Stromal cell of bone marrow (primary cell): ENCODE results near the gene NACC1.

Source experiments
- DNase-seq: peaks from one replicate; pipeline ENCODE4 v3.0.0-alpha.2; 2012; ENCODE audit warnings: low read depth

NACC1 gene

DNA sequence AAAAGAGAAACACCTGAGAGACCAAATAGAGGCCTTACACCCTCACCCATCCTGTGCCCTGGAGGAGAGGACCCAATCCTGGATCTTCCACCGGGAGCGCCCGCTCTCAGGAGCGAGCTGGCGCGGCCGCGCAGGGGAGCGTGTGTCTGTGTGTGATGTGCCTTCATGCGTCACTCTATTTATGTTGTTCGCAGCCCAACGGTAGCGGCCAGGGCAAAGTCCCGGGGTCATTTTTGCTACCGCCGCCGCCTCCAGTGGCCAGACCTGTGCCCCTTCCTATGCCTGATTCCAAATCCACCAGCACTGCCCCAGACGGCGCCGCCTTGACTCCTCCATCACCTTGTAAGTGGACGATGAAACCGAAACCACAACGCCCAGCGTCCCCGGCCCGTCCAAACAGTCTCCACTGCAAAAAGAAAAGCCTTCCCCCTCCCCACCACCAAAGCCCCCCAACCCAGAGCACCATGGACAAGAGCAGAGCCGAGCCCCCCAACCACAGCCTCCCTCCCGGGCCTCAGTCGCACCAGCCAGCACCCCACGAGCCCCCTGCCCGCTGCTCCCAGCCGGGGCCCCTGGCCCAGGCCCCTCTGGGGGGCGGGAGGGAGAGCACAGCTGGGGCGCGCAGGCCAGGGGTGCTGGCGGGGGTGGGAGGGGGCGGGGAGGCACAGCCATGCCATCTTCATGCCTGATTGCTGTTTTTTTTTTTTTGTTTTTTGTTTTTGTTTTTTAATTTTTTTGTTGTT, 30.1 kb upstream of the NACC1 start:
- no peak for DNase-seq

DNA sequence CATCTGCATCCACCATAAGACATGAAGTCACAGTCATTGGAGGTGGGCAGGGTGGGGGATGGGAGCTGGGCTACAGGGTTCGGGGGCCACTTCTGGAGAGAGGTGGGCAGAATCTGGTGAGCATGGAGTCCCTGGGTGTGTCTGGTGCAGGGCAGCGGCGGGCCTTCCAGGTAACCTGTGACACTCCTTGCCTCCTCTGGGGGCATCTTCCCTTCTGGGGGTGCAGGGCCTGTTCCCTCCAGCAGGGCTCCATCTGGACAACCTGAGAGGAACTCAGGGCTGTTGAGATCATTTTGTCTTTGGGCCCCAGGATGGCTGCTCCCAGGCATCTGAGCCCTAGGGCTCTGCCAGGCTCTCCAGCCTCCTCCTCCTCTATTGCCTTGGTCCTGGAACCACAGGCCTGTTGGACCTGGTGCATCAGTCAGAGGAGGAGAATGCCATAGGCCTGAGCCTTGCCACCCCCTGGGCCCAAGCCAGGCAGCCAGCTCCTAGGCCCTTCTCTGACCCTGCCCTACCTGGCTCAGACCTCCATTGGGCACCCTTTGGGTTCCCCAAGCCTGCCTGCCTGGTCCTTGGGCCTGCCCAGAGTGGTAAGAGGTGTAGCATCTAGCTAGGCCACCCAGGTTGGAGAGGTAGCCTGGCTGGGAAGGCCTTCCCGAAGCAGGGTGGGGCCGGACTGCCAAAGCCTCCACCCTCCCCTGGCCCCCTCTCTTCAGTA, 28.8 kb upstream of the NACC1 start:
- DNase-seq = no peak

DNA sequence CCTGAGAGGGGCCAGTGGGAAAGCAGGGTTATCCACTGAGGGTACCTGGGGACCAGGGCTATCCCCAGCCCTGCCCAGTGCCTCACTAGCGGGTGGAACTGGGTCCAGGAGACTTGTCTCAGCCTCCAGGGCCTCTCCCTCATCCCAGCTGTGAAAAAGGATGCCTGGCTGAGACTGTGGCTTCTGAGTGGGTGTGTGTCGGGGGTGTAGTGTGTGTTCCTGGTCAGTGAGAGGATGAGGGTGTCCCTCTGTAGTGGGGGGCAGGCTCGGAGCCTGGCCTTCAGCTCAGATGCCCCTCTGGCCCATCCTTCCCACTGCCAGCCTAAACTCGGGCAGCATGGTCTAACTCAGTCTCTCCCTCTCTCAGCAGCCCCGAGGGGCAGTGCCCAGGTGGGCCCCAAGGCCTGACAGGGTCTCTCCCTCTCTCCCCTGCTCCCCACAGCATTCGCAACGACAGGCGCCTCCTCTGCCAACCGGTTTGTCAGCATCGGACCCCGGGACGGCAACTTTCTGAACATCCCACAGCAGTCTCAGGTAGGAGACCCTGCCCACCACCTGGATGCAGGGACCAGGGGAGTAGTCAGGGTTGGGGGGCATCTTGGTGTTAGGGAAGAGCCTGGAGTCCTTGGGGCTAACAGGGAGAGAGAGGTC, 28.1 kb upstream of the NACC1 start:
- DNase-seq = no peak

DNA sequence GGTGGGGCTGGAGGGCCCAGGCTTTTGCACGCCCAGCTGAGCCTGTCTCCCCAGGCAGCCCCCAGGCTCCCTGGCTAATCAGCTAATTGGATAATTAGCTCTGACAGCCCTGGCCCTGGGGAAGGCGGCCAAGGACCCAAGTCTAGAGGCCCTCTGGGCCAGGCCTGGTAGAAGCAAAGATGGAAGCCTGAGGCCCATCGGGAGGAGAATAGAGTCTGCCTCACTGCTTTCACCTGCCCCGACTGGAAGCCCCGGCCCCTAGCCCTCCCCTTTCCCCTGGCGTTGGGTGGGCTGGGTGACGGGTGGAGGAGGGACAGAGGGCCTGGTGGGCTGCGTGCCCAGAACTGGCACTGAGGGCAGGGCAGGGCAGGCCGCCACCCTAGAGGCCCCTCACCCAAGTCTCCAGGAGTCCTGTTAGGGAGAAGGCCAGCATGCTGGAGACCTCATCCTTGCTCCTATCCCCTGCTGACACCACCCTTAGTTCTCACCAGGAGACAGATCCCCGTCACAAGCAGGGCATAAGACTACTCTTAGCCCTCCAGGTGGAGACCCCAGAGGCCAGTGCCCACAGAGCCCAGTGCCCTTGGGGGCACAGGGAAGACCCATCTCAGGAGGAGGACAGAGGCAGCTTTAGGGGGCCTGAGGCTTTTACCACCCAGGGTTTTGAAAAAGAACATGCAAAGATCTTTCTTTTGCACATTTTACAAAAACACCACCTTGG, 27.4 kb upstream of the NACC1 start:
- no peak for DNase-seq

DNA sequence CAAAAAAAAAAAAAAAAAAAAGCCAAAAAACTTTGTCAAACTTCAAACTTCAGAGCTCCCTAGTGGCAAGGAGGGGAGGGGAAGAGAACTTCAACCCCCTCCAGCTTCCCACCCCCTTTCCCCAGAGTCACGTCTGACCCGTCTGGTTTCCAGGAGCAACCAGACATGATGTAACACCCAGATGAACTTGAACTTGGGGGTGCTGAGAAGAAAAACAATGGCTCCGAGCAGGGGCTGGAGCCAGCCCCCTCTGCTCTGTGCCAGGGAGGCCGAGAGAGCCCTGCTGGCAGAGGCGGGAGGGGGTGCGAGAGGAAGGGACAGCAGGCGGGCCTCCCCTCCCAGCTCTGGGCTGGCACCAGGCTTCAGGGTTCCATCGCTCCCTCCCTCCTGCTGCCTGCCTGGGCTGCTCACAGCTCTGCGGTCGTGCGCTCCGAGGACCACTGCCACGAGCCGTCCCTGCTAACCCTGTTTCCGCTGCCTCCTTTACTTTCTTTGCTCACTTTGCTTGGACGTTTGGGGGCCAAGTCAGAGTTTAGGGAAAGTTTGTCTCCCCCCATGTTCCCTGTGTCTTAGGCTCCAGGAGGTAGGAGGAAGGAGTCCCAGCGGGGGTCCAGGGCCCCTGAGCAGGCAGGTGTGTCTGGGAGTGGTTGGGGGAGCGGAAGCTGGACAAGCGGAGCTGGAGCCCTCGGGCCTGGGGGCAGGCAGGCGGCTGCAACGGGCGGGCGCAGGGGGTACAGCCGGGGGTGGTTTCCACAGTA, 26.5 kb upstream of the NACC1 start:
- peak; percentile 86 for DNase-seq

DNA sequence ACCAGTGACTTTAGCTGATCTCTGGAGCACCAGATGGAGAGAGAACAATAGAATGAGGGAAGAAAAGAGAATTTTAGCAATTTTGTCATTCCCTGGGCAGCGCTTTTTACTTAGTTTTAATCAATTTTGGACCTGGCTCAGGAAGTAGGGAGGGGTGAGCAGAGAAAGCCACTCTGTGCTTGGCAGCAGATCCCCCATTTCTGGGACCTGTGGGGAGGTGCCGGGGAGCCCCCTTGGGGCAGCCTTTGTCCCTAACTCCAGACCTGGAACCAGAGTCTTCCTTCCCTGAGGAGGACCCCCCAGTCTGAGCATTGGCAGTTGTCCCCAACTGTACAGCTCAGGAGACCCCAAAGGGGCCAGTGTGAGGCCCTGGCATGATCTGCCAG, 25.9 kb upstream of the NACC1 start:
- DNase-seq = no peak

DNA sequence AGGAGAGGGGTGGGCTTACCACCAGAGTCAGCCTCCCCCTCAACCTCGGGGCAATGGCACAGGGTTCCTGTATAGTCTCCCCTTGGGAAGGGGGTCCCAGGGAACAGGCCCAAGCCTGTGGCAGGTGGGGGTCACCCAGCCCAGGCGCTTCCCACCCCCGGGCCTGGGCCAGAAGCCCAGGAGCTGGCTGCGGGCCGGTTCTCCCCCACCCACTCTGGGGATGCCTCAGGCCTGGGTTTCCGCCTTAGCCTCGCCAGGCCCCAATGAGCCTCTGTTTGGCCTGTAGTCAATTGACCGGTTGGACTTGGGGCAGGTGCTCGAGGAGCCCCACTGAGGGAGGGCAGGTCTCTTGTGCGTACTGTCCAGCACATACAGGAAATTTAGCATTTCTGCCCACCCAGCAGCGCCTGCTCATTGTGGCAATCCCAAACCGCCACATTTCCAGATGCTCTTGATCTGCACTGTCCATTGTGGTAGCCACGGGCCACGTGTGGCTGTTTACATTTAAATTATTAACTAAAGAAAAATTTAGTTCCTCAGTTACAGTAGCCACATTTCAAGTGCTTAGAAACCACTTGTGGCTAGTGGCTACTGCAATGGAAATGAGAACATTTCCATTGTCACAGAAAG, 25.3 kb upstream of the NACC1 start:
- no peak for DNase-seq

DNA sequence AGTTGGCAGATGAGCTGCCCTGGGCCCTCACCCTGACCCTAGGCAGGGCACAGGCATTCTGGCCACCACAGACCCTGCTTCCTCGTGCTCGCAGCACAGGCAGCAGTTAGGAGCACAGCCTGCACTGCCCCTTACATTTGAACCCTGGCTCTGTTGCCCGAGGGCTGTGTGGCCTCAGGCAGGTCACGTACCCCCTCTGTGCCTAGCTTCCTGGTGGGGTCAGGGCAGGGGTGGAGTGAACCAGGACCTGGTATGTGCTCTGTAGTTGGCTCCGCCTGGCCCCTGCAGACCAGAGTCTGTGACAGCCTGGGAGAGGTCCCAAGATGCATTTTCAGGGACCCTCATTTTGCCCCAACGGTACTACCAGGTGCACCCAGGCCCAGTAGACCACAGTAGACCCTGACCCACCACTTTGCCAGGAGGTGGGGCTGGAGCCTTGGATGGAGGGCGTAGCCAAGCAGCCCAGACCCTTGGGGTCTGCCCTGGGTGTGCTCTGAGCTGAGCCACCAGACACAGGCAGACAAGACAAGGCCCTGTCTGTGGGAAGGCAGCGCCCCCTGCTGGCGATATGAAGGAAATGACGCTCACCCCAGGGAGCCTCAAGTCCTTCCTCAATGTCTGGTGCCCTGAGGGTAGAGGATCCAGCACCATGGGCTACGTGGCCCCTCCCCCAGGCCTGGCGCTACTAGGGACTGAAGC, 24.5 kb upstream of the NACC1 start:
- peak; percentile 56 for DNase-seq

DNA sequence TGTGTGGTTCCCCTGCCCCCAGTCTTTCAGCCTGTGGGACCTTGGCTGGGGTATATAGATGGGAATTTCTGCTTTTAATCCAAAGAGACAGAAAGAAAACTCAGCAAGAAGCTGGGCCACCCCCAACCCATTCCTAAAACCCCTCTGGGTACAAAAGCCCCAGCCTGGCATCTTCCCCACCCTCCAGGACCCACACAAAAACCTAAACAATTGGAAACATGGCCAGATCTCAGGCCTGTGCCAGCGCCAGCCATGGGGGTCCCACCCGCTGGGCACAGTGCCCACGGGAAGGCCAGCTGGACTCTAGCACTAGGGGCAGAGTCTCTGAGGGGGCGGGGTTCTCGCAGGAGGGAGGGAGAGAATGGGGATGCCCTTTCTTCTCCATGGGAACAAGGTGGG, 24.0 kb upstream of the NACC1 start:
- no peak for DNase-seq

DNA sequence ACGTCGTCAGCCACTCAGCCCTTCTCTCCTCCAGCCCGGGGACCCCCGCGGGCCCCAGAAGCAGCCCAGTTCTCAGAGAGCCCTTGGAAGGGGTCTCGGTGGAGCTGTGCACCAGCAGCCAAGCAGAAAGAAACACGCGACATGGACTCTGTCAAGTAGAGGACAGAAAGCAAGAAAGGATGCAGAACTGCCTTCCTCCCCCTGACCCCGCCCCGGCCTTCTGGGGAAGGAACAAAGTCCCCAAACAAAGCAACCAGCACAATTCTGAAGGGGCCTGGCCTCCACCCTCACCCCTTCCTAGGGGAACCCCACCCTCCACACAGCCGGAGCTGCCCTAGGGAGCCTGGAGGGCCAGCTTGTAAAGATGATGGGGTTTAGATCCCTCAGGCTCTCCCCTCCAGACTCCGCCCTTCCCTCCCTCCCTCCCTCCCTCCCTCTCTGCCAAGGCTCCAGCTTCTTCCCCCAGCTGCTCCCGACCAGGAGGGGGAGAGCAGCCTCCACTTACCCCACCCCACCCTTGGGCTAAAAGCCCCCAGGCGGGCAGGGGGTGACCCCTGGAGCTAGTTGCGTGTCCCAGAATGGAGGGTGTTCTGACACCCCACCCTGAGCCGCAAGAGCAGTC, 23.2 kb upstream of the NACC1 start:
- DNase-seq = no peak

DNA sequence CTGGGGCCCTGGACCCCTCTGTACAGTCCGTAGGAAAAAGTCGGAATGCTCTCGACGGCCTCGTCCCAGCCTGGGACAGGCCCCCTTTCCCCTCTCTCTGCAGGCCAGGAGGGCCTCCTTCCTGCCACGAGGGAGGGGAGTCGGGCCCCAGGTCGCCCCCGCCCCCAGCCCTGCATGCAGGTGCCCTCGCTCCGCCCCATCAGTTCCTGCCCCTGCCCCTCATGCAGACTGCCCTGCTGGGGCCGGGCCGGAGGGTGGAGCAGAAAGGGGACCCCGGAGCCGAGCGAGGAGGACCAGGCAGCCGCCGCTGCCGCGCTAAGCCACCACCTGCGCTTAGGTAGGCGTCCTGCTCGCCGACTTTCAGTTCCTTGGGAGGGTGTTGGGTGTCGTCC, 22.7 kb upstream of the NACC1 start:
- DNase-seq = no peak

DNA sequence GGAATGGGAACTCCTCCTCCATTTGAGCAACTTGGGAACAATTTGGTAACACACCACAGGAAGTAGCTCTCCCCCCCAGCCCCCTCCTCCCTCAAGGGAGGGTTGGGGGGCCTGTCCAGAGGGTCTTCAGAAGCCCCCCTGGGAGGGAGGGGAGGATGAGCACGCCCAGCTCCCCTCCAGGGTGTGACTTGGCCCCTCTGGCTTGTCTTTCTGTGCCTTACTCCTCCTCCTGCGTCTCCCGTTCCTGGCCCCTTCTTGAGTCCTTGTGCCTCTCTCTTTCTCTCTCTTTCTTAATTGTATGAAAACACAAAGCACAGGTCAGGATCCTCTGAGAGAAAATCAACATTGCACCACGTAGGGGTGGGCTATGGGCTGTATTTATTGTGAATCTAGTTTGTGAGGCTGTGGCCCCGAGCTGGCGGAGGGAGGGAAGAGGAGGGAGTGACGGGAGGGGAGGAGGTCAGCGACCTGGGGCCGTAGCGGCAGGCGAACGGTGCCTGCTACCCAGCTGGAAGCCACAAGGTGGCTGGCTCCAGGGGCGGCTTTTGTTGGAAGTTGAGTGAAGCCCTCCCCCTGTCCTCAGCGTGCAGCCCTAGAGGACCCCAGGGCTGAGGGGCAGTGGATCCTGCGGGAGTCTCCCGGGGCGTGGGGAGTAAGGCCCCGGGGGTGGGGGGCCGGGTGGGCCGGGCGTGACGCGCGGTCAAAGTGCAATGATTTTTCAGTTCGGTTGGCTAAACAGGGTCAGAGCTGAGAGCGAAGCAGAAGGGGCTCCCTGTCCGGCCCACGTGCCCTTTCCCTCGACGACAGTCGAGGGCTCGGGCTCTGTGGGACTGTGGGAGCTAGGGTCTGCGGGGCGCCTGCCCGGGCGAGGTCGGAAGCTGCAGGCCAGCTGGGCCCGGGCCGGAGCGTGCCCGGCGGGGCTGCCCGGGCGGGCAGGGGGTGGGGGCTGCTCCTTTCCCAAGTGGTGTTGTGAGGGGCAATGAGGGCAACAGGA, 21.8 kb upstream of the NACC1 start:
- DNase-seq = no peak

DNA sequence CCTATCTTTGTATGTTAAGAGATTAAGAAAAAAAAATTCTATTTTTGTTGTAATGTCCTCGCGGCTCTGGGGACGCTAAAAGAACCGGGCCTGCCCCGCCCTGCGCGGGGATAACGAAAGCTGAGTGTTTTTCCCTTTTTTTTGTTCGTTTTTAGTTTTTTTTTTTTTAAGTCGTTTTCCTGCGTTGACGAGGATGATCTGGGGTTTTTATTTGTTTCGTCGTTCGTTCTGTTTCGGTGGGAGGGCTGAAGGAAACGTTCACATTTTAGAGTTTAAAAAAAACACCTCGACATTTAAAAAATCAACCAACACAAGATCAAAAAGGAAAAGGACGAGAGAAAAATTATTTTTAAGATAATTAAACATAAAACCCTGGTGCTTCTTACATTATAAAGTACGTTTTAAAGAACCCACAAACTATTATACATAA, 21.0 kb upstream of the NACC1 start:
- DNase-seq = no peak

DNA sequence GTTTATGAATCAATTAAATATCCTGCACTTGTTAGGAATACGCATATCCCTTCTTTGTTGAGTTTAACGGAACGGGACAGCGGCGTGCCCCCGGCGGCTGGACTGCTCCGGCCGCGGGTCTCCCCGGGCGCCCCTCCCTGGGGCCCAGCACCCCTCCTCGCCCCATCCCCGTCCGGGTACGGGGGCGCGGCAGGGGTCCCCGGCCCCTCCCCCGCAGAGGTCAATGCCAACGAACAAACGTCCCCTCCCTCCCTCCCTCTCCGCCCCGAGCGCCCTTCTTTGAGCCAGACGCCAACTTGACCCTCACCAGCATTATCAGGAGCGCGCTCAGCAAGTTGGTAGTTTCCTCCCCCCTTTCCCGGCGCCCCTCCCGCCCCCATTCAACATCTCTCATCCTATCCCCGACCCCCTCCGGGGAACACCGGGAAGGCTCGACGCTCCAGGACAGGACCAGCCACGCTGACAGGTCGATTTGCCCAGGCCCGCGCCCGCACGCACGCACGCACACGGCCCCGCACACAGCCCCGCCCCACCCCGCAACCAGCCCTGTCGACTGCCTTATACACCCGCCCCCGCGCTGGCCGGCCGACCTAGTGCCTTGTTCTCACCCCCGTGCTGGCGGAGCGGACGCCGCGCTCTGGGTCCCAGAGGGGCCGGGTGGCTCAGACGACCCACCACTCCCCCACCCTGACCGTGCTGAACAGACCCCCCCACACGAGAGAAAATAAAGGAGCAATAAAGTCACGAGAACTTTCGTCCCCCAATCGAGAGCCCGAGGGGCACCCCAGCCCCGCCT, 20.4 kb upstream of the NACC1 start:
- DNase-seq = no peak

DNA sequence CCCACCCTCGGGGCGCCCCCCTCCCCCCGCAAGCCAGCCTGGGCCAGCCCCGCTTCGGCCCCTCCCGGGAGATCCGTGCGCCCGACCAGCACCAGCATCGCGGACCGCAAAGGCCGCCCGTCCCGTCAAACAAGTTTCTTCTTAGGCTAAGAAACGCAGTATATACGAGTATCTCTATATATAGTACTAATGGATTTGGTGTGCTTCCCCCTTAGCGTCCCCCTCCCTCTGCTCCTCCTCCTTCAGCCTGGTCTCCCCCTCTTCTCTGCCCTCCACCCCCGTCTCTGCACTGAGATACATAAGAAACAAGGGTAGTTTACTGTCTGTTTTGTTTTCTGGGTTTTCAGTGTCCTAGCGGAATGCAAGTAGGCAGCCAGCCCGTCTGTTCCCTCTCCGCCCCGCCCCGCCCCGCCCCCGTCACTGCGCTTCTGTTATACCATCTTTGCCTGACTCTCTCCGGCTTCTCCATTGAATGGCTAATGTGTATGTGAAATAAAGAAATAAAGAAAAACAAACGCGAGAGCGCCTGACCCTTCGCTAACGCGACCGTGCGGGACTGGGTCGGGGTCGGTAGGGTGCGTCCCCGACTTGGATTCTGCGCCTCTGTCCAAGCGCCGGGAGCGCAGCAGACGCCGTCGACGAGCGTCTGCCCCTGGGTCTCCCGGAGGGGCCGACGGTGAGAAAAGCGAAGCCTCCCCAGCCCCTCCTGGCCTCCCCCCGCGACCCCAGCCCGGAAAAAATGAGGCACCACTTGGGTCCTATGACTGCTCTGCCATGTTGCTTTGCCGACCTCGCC, 19.6 kb upstream of the NACC1 start:
- no peak for DNase-seq

DNA sequence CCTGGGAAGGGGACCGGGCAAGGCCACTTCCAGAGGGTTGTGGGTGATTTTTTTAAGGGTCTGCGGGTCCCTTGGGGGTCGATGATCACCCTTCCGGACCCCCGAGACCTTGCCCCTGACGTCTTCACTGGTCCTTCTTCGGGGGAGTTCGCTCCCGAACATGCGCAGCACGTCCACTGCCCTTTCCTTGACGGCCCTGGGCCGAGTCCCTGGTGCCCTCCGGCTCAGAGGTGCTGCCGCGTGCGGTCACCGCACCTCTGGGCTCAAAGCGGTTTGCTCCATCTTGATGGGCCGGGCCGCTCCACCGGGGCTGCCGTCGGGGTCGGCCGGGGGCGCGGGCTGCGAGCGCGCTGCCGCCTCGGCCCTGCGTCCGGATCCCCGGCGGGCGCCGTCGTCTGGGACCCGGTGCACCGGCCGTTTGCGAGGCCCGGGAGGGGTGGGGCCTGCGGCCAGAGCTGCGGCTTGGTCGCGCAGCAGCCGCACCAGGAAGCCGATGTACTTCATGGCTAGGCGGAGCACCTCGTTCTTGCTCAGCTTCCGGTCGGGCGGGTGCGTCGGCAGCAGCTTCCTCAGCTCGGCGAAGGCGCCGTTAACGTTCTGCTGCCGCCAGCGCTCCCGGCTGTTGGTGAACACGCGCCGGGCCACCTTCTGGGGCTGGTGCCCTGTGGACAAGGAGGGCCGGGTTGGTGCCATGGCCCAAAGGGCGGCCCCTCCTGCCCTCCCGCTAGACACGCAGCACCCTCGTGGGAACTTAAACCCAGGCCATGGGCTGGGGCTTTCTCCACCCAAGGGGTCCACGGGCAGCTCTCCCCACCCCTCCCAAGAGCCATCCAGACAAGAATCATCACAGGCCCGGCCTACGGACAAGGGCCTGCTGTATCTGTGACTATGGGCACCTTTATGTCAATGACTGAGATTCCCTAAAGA, 18.7 kb upstream of the NACC1 start:
- DNase-seq = no peak
